Right ventricle myocardium inferior (tissue), 1 donor: ENCODE data around the gene COG3. TPM values are rescaled to one million over a fixed set of nuclear protein-coding genes. Genes with fewer than 3 reads are reported as not detected.

ENCODE experiments used
- total RNA-seq: library from RNA; stranded (reverse); fragmentation: NEBNext Ultra II Directional; extraction: Animal tissue kit (Norgen Biotek cat#: 25700); gene quantifications from one replicate; pipeline ENCODE4 v1.2.1, GENCODE V29; 2021
- donor health status: DM: no; HTN: yes; CAD: no; lungs with severe emphysema.

The COG3 gene
- total RNA-seq, 1 donor from 2014 or later: 12.3 TPM

Other genes starting within 250 kb of the COG3 start
- 4,733 TPM for gene TPT1, start 123.8 kb upstream of the COG3 start, total RNA-seq
- 150 TPM for gene SLC25A30, start 46.6 kb upstream of the COG3 start, total RNA-seq
- gene ERICH6B, start 150.8 kb downstream of the COG3 start, total RNA-seq: not detected
- not detected for gene CBY2, start 237.4 kb downstream of the COG3 start, total RNA-seq